IgD-negative memory B cell (primary cell): ENCODE results near the gene LIMCH1. TPM values are rescaled to one million over a fixed set of nuclear protein-coding genes. Genes with fewer than 3 reads are reported as not detected.

Experiments
- H3K27ac Mint-ChIP-seq, 3 donors: one replicate each; pipeline ENCODE4 v1.8.0; 2020 to 2022; ENCODE audit warnings: mild to moderate bottlenecking in 3 of 3, mixed read lengths in 3 of 3, moderate library complexity in 1 of 3
- H3K27me3 Mint-ChIP-seq: one replicate; pipeline ENCODE4 v1.8.0; 2021; ENCODE audit warnings: mixed read lengths
- H3K36me3 Mint-ChIP-seq: one replicate; pipeline ENCODE4 v1.8.0; 2020; ENCODE audit warnings: mild to moderate bottlenecking, mixed read lengths
- H3K4me1 Mint-ChIP-seq, 3 donors: one replicate each; pipeline ENCODE4 v1.8.0; 2020 to 2022; ENCODE audit warnings: mixed read lengths in 3 of 3, mild to moderate bottlenecking in 1 of 3
- H3K4me3 Mint-ChIP-seq, 4 donors: one replicate each; pipeline ENCODE4 v1.8.0; 2020 to 2022; ENCODE audit warnings: mild to moderate bottlenecking in 4 of 4, mixed read lengths in 4 of 4, moderate library complexity in 3 of 4
- H3K9me3 Mint-ChIP-seq, 3 donors: one replicate each; pipeline ENCODE4 v1.8.0; 2020 to 2021; ENCODE audit warnings: mixed read lengths in 3 of 3, mild to moderate bottlenecking in 1 of 3
- polyA plus RNA-seq: library from polyadenylated mRNA; unstranded; fragments of 300-500 nt; fragmentation: Illumina TruSeq; gene quantifications from one replicate; pipeline ENCODE4 v1.2.3, GENCODE V29; 2021

Gene LIMCH1
- polyA plus RNA-seq, 1 donor from 2014 or later = not detected

- H3K36me3 Mint-ChIP-seq = no peaks in the 10 kb centered on the region
- H3K27ac Mint-ChIP-seq = no peak overlapping the region
- no peaks in the 10 kb centered on the region for H3K27me3 Mint-ChIP-seq
- no peaks in the 10 kb centered on the region for H3K4me1 Mint-ChIP-seq
- no peaks in the 10 kb centered on the region for H3K9me3 Mint-ChIP-seq
- no peak overlapping the region for H3K4me3 Mint-ChIP-seq
Measured at GRCh38 chr4:41665636-41666207, 127.8 kb downstream of the LIMCH1 start.

DNA sequence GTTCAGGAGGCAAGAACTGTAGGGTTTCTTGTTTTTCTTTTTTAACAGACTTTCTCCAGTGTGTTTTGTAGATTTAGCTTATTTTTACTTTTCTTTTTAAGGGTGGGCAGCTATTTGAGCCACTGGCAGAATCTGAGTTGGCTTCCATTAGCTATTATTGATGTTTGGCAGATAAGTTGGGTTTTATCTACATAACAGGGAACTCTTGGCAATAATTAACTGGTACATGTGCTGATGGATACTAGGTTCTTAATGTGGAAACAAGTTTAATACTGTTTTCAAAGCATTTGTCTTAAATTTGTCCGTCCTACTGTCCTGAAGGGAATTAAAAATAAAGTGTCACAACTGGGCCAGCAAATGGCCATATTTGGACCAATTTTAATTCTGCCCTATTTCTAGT is 130.1 kb downstream of the LIMCH1 start:
- no peaks in the 10 kb centered on the region for H3K9me3 Mint-ChIP-seq

DNA sequence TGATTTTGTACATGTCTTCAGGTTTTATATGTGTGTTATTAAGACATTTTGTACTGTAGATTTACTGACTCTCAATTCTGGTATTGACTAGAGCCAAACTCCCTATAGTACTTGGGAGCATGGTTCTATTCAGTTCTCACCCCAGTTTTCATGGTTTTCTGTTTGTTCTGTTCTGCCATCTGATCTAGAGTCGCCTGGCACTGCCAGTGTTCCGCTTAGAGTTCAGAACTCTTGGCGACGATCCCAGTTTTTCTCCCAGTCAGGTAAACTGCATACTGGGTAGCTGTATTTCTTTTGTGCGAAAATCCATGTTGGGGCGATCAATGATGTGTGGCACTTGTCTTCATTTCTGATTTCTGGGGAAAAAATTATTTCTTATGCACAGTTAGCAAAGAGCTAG is 132.6 kb downstream of the LIMCH1 start:
- H3K9me3 Mint-ChIP-seq = no peaks in the 10 kb centered on the region
- H3K4me1 Mint-ChIP-seq = no peaks in the 10 kb centered on the region
- no peaks in the 10 kb centered on the region for H3K36me3 Mint-ChIP-seq
- H3K27ac Mint-ChIP-seq = no peak overlapping the region
- no peaks in the 10 kb centered on the region for H3K27me3 Mint-ChIP-seq
- peak overlapping the region in 1 of 4 donors; percentile 30 for H3K4me3 Mint-ChIP-seq

More for the DNA sequence above, 130.1 kb downstream of the LIMCH1 start:
- H3K4me3 Mint-ChIP-seq = no peak overlapping the region
- H3K4me1 Mint-ChIP-seq = no peaks in the 10 kb centered on the region
- no peaks in the 10 kb centered on the region for H3K27me3 Mint-ChIP-seq
- H3K36me3 Mint-ChIP-seq = no peaks in the 10 kb centered on the region
- no peak overlapping the region for H3K27ac Mint-ChIP-seq

GRCh38 chr4:41670982-41671381 is 133.0 kb downstream of the LIMCH1 start:
- no peaks in the 10 kb centered on the region for H3K9me3 Mint-ChIP-seq
- no peaks in the 10 kb centered on the region for H3K4me1 Mint-ChIP-seq
- no peak overlapping the region for H3K4me3 Mint-ChIP-seq
- H3K27ac Mint-ChIP-seq = no peak overlapping the region
- no peaks in the 10 kb centered on the region for H3K36me3 Mint-ChIP-seq
- H3K27me3 Mint-ChIP-seq = no peaks in the 10 kb centered on the region

GRCh38 chr4:41678086-41678816 is 140.3 kb downstream of the LIMCH1 start:
- no peaks in the 10 kb centered on the region for H3K4me1 Mint-ChIP-seq
- H3K27me3 Mint-ChIP-seq = peaks cover 2% of the 10 kb centered on the region
- no peak overlapping the region for H3K4me3 Mint-ChIP-seq
- H3K27ac Mint-ChIP-seq = no peak overlapping the region
- H3K36me3 Mint-ChIP-seq = no peaks in the 10 kb centered on the region
- H3K9me3 Mint-ChIP-seq = no peaks in the 10 kb centered on the region

GRCh38 chr4:41678951-41679350 is 141.0 kb downstream of the LIMCH1 start:
- H3K4me1 Mint-ChIP-seq = no peaks in the 10 kb centered on the region
- H3K4me3 Mint-ChIP-seq = no peak overlapping the region
- H3K36me3 Mint-ChIP-seq = no peaks in the 10 kb centered on the region
- peaks cover 2% of the 10 kb centered on the region for H3K27me3 Mint-ChIP-seq
- no peaks in the 10 kb centered on the region for H3K9me3 Mint-ChIP-seq
- no peak overlapping the region for H3K27ac Mint-ChIP-seq

DNA sequence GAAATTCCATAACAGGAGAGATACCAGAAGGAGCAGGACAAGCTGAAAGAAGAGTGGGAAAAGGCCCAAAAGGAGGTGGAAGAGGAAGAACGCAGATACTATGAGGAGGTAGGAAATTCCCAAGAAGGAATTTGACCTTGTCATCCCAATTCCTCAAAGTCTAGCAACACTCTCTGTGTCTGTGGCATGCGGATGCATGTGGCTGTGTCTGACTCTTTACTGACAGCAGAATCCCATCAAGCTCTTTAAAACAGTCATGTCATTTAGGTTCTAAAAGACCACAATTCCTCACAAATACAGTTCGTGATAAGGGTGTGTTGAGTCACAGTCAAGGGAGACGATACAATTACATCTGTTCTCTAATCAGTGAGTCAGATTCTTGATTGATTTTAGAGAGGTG is 142.0 kb downstream of the LIMCH1 start:
- Mint-ChIP-seq H3K9me3 (no peaks in the 10 kb centered on the region), H3K27ac (no peak overlapping the region), H3K4me1 (no peaks in the 10 kb centered on the region)

DNA sequence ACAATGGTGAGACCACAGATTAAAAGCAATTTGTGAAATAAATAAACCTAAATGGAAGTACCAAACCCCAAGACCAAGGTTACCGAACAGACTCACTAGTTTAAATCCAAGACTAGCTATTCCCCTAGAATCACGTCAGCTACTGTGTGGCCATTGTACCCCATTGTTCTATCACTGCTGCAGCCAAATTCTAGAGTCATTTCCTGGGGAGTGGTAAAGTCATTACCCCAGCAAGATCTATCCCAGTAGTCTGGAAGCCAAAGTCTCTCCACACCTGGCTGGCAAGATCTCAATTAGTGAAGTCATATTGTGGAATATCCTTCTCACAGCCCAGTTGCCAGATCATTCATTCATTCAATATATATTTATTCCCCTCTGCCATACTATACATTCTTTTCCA is 143.1 kb downstream of the LIMCH1 start:
- Mint-ChIP-seq H3K36me3 (peaks cover 2% of the 10 kb centered on the region), H3K9me3 (no peaks in the 10 kb centered on the region), H3K27me3 (peaks cover 2% of the 10 kb centered on the region), H3K4me1 (no peaks in the 10 kb centered on the region), H3K27ac (no peak overlapping the region), H3K4me3 (no peak overlapping the region)

More for the DNA sequence above, 142.0 kb downstream of the LIMCH1 start:
- Mint-ChIP-seq H3K36me3 (no peaks in the 10 kb centered on the region), H3K27me3 (peaks cover 2% of the 10 kb centered on the region), H3K4me3 (no peak overlapping the region)

DNA sequence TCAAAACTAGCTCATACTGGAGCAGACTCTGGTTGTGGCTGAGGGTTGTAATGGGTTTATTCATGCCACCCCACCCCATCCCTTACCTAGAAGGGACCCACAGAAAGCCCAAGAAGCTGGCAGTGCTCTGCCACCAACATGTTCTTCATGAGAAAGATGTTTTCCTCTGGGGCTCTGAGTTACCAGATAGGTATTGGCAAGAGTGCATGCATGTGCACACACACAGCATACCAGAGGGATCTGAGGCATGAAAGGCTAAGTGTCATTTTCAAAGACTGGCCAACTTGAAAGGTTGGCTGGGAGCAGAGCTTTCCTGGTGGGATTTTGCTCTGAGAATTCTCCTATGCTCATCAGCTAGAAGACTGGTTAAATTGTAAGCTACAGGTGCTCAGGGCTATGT is 145.4 kb downstream of the LIMCH1 start:
- H3K27ac Mint-ChIP-seq = no peak overlapping the region
- H3K9me3 Mint-ChIP-seq = no peaks in the 10 kb centered on the region
- peaks cover 2% of the 10 kb centered on the region for H3K36me3 Mint-ChIP-seq
- no peaks in the 10 kb centered on the region for H3K4me1 Mint-ChIP-seq
- H3K27me3 Mint-ChIP-seq = peaks cover 2% of the 10 kb centered on the region
- no peak overlapping the region for H3K4me3 Mint-ChIP-seq

DNA sequence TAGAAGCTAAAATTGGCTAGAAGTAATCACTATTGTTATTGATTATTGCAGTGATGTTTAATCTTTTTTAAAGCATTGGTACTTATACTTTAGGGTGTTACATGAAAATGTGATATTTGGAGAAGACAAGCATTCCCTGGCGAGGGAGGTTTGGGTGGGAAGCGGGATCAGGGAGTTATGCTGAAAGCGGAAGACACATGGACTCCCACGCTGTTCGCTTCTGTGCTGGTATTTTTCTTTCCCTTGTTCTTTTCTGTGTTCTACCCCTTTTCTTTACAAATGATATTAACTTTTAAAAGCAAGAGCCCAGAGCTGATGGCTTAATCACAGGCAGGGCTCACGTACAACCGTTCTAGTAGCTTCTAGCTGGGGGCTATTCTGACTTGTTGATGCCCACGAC is 148.9 kb downstream of the LIMCH1 start:
- no peaks in the 10 kb centered on the region for H3K4me1 Mint-ChIP-seq
- H3K27me3 Mint-ChIP-seq = peaks cover 4% of the 10 kb centered on the region
- H3K4me3 Mint-ChIP-seq = no peak overlapping the region
- H3K27ac Mint-ChIP-seq = no peak overlapping the region
- peaks cover 2% of the 10 kb centered on the region for H3K36me3 Mint-ChIP-seq
- no peaks in the 10 kb centered on the region for H3K9me3 Mint-ChIP-seq

DNA sequence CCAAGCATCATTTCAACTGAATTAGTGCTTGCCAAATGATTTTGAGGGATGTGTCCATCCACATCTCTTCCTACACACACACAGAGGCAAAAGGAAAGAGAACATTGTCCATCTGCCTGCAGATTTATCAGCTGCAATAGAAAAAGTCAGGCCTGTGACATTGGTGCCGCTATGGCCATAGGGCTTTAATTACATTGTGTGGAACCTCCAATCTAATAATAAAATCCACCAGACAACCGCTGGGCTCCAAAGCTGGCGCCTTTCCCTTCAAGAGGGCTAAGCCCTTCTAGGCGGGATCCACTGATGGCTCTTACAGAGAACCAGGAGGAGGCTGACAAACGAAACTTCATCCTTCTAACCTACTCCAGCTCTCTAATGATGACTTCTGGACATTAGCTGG is 150.0 kb downstream of the LIMCH1 start:
- Mint-ChIP-seq H3K27me3 (peaks cover 2% of the 10 kb centered on the region), H3K9me3 (no peaks in the 10 kb centered on the region), H3K27ac (no peak overlapping the region), H3K4me1 (peaks cover 0 to 2% (median 0%) of the 10 kb centered on the region in 3 donors), H3K36me3 (peaks cover 2% of the 10 kb centered on the region), H3K4me3 (no peak overlapping the region)

DNA sequence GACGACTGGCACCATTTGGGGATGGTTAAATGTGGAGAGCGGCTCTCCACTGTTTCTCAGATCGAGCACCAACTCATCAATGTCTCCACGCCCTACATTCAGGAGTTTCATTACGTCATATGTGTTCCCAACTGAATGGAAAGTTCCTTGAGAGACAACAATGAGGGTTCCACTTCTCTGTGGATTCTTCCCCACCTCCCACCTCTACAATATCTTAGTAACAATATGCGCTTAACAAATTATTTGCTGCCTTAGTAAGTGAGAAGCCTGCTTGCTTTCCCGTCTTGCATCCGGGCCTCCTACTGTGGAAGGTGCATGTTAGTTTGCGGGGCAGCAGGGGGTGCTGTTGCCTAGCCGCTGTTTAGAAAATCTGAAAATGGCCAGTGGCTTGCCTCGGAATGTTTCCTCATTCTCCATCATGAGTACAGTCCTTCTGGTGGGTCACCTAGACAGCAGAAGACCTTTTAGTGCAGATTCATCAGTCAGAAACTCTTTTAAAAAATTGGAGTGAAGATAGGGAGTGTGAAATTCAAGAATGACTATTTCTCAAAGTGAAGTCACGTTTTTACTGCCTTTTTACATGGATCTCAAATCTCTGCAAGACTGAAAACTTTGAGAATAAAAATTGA is 154.9 kb downstream of the LIMCH1 start:
- peaks cover 0 to 2% (median 0%) of the 10 kb centered on the region in 3 donors for H3K4me1 Mint-ChIP-seq
- no peak overlapping the region for H3K4me3 Mint-ChIP-seq
- H3K36me3 Mint-ChIP-seq = no peaks in the 10 kb centered on the region
- peaks cover 2% of the 10 kb centered on the region for H3K27me3 Mint-ChIP-seq
- H3K9me3 Mint-ChIP-seq = no peaks in the 10 kb centered on the region
- H3K27ac Mint-ChIP-seq = no peak overlapping the region

GRCh38 chr4:41693629-41694028 is 155.7 kb downstream of the LIMCH1 start:
- peaks cover 0 to 2% (median 0%) of the 10 kb centered on the region in 3 donors for H3K4me1 Mint-ChIP-seq
- H3K27me3 Mint-ChIP-seq = peaks cover 2% of the 10 kb centered on the region
- no peak overlapping the region for H3K27ac Mint-ChIP-seq
- no peaks in the 10 kb centered on the region for H3K36me3 Mint-ChIP-seq
- no peaks in the 10 kb centered on the region for H3K9me3 Mint-ChIP-seq
- no peak overlapping the region for H3K4me3 Mint-ChIP-seq

DNA sequence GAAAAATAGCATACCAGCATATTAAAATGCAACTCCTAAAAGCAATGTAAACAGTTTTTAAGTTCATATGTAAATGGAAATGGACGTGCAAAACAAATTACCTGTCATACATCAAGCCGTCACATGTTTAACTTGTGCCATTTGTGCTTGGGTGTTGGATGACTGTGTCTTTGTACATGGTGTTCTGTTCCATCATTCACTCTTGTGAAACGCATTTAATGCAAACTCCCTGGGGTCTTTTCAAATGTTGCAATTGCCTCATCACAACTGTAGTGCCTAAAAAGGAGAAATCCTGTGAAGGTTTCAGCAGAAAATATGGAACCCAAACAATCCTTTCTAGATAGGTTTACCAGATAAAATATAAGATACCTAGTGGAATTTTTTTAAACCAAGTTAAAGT is 158.2 kb downstream of the LIMCH1 start:
- Mint-ChIP-seq H3K27me3 (no peaks in the 10 kb centered on the region), H3K9me3 (no peaks in the 10 kb centered on the region), H3K4me3 (no peak overlapping the region), H3K27ac (no peak overlapping the region), H3K36me3 (no peaks in the 10 kb centered on the region), H3K4me1 (peaks cover 0 to 2% (median 0%) of the 10 kb centered on the region in 3 donors)

- H3K27ac Mint-ChIP-seq = no peak overlapping the region
- no peaks in the 10 kb centered on the region for H3K9me3 Mint-ChIP-seq
- H3K27me3 Mint-ChIP-seq = peaks cover 3% of the 10 kb centered on the region
- no peaks in the 10 kb centered on the region for H3K36me3 Mint-ChIP-seq
- H3K4me3 Mint-ChIP-seq = no peak overlapping the region
- H3K4me1 Mint-ChIP-seq = peaks cover 0 to 2% (median 0%) of the 10 kb centered on the region in 3 donors
Measured at GRCh38 chr4:41696763-41697162, 158.8 kb downstream of the LIMCH1 start.

GRCh38 chr4:41701983-41702382 is 164.0 kb downstream of the LIMCH1 start:
- Mint-ChIP-seq H3K4me1 (no peaks in the 10 kb centered on the region), H3K27me3 (peaks cover 4% of the 10 kb centered on the region), H3K4me3 (peak overlapping the region in 1 of 4 donors; percentile 18), H3K27ac (no peak overlapping the region), H3K36me3 (no peaks in the 10 kb centered on the region), H3K9me3 (peaks cover 0 to 1% (median 0%) of the 10 kb centered on the region in 3 donors)
